ENCODE measurements around the gene SBF2. TPM values are rescaled to one million over a fixed set of nuclear protein-coding genes. Genes with fewer than 3 reads are reported as not detected.
"Not testable (repeated sequence)": the region's sequence is repeated elsewhere in the genome, so short reads cannot be mapped to it uniquely, and the experiment has no call there.

SBF2 gene
- total and polyA plus RNA-seq, 2 donors (not counting 3 experiments of a cell fraction or from before 2014, with no cell fraction given): 15.4 to 42.4 TPM

DNA sequence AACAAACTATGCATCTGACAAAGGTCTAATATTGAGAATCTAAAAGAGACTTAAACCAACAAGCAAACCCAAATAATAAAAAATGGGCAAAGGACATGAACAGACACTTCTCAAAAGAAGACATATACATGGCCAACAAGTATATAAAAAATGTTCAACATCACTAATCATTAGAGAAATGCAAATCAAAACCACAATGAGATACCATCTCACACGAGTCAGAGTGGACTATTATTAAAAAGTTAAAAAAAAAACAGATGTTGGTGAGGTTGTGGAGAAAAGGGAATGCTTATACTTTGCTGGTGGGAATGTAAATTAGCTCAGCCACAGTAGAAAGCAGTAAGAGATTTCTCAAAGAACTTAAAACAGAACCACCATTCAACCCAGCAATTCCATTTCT lies 348.3 kb downstream of the SBF2 start:
- not testable (repeated sequence) for BruUV-seq (replicated peaks)

DNA sequence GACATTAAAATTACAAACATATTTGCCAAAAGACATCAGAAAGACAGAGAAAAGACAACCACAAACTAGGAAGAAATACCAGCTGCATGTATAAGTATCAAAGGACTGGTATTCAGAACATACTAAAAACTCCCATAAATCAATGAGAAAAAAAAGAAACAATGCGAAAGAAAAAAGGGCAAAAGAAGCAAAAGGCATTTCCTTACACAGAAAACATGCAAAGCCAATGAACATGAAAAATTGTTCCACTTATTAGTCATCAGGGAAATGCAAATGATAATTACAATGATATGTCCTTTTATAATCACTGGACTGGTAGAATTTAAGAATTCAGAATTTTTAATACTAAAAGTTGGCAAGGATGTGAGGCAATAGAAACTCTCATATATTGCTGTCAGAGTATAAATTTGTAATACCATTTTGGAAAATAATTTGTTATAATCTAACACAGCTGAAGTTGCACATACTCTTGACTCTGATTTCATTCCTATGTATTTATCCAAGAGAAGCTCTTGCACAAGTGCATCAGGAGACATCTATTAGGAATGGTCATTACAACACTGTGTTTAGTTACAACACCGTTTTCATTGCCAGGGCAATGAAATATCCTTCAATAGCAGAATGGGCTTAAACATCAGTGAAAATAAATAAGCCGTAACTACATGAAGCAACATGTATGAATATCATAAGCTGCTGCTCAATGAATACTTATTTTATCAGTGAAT lies 350.5 kb downstream of the SBF2 start:
- no peaks in the 10 kb centered on the region for H3K9me3 ChIP-seq (replicated peaks; ENCODE audit: control insufficient read depth, insufficient read depth, low read length)
- no peaks in the 10 kb centered on the region for H3K36me3 ChIP-seq (ENCODE audit: control insufficient read depth in 2 of 2, extremely low read depth in 1 of 2, insufficient read depth in 2 of 2, low read length in 2 of 2)
- no TSS peak for BruUV-seq (replicated peaks)
- H3K27me3 ChIP-seq (ENCODE audit: control insufficient read depth in 2 of 2, insufficient read depth in 2 of 2, low read length in 2 of 2): no peaks in the 10 kb centered on the region
- ChIA-PET POLR2A (no interaction called here), CTCF (interaction anchor here (0.7 kb wide), 1 partner anchor 91 kb away, joined by 3 read pairs; no protein-coding TSS in a partner anchor)
- no peaks in the 10 kb centered on the region for H3K4me1 ChIP-seq (ENCODE audit: control insufficient read depth, extremely low read depth, insufficient read depth, low read length)
- no peak overlapping the region for H3K4me3 ChIP-seq (replicated peaks in 1 of 3; ENCODE audit: insufficient read depth in 1 of 3, low read depth in 1 of 3, low read length in 3 of 3)
- no peak overlapping the region for H3K4me2 ChIP-seq (ENCODE audit: insufficient read depth, low read length)
- H3K79me2 ChIP-seq (ENCODE audit: control insufficient read depth, insufficient read depth, low read length): no peaks in the 10 kb centered on the region
- no peaks in the 10 kb centered on the region for H3K9me1 ChIP-seq (replicated peaks; ENCODE audit: control insufficient read depth, extremely low read depth, insufficient read depth, low read length)
- intact Hi-C loops (cut with micrococcal nuclease) (no loop called here), dilution Hi-C loops (cut with MboI; ENCODE audit: extremely low pct_ligation_motif_present, low sequenced_read_pairs) (no loop called here)
- FAIRE-seq (no peak), DNase-seq (ENCODE audit: low read depth, low spot score) (peak; percentile 54)
- no peaks in the 10 kb centered on the region for H4K20me1 ChIP-seq (replicated peaks; ENCODE audit: control insufficient read depth, extremely low read depth, insufficient read depth, low read length)
- peak; percentile 6 for TF ChIP-seq FOS (IDR thresholded peaks at IDR 0.05; ENCODE audit: borderline replicate concordance, insufficient read depth, low read length)
- TF ChIP-seq MYC (IDR thresholded peaks at IDR 0.05; ENCODE audit: low read depth, low read length): no peak
- TF ChIP-seq, protein P1, sequence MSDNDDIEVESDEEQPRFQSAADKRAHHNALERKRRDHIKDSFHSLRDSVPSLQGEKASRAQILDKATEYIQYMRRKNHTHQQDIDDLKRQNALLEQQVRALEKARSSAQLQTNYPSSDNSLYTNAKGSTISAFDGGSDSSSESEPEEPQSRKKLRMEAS (IDR thresholded peaks at IDR 0.05; ENCODE audit: insufficient read depth, insufficient read length): no peak
- no peak for TF ChIP-seq POLR2A (IDR thresholded peaks at IDR 0.05; ENCODE audit: low read depth, low read length)
- H2AFZ ChIP-seq (ENCODE audit: low read depth, low read length): no peak overlapping the region
- no peak overlapping the region for H3K9ac ChIP-seq (replicated peaks; ENCODE audit: extremely low read depth, insufficient read depth, low read length)
- H3K27ac ChIP-seq (ENCODE audit: insufficient read depth, low read depth, low read length): no peak overlapping the region

More for the DNA sequence above, 348.3 kb downstream of the SBF2 start:
- DNase-seq (ENCODE audit: low read depth, low spot score); intact Hi-C loops (cut with micrococcal nuclease); H3K36me3 ChIP-seq (ENCODE audit: control insufficient read depth in 2 of 2, extremely low read depth in 1 of 2, insufficient read depth in 2 of 2, low read length in 2 of 2); H3K79me2 ChIP-seq (ENCODE audit: control insufficient read depth, insufficient read depth, low read length); H3K4me1 ChIP-seq (ENCODE audit: control insufficient read depth, extremely low read depth, insufficient read depth, low read length); H3K4me2 ChIP-seq (ENCODE audit: insufficient read depth, low read length); H3K4me3 ChIP-seq (replicated peaks in 1 of 3; ENCODE audit: insufficient read depth in 1 of 3, low read depth in 1 of 3, low read length in 3 of 3); H3K9me3 ChIP-seq (replicated peaks; ENCODE audit: control insufficient read depth, insufficient read depth, low read length); H3K27ac ChIP-seq (ENCODE audit: insufficient read depth, low read depth, low read length); CTCF ChIA-PET; H3K9me1 ChIP-seq (replicated peaks; ENCODE audit: control insufficient read depth, extremely low read depth, insufficient read depth, low read length); H3K9ac ChIP-seq (replicated peaks; ENCODE audit: extremely low read depth, insufficient read depth, low read length); dilution Hi-C loops (cut with MboI; ENCODE audit: extremely low pct_ligation_motif_present, low sequenced_read_pairs); H4K20me1 ChIP-seq (replicated peaks; ENCODE audit: control insufficient read depth, extremely low read depth, insufficient read depth, low read length); H2AFZ ChIP-seq (ENCODE audit: low read depth, low read length); POLR2A ChIA-PET; FAIRE-seq; H3K27me3 ChIP-seq (ENCODE audit: control insufficient read depth in 2 of 2, insufficient read depth in 2 of 2, low read length in 2 of 2): not testable (repeated sequence)
